GM23338 (cell line): ENCODE data around the gene MFN1. TPM values are rescaled to one million over a fixed set of nuclear protein-coding genes. Genes with fewer than 3 reads are reported as not detected.
A peak's percentile ranks its signal among the peaks of the same experiment; 100 is the strongest.

Experiments used
- ATAC-seq: fragments of 200-7000 bp; cut with Tn5 transposase; 3 replicates; pipeline ENCODE4 v1.9.1; 2020
- DNase-seq: peaks from one replicate; pipeline ENCODE4 v3.0.0-alpha.2; 2015; ENCODE audit warnings: low spot score
- H2AFZ ChIP-seq: fragments of 200-600 bp; sonication (generic); 2 replicates; pipeline ENCODE4 v1.8.0; 2016; ENCODE audit warnings: antibody characterized with exemption, mild to moderate bottlenecking, moderate library complexity
- H3F3A ChIP-seq: fragments of 200-600 bp; sonication (generic); replicated peaks from 2 replicates; pipeline ENCODE4 v1.8.0; 2017; ENCODE audit warnings: antibody characterized with exemption, mixed run types, low read depth
- H3K27ac ChIP-seq: fragments of 200-600 bp; sonication (generic); 2 replicates; pipeline ENCODE4 v1.6.1; 2016; ENCODE audit warnings: low read depth
- H3K27me3 ChIP-seq: fragments of 200-600 bp; sonication (generic); 2 replicates; pipeline ENCODE4 v1.8.0; 2016; ENCODE audit warnings: mild to moderate bottlenecking, mixed run types, moderate library complexity; ENCODE audit not compliant: insufficient read depth
- H3K36me3 ChIP-seq: fragments of 200-600 bp; sonication (generic); 2 replicates; pipeline ENCODE4 v1.8.0; 2016; ENCODE audit warnings: mild to moderate bottlenecking; ENCODE audit not compliant: insufficient read depth
- H3K4me1 ChIP-seq: fragments of 200-600 bp; sonication (generic); 2 replicates; pipeline ENCODE4 v1.8.0; 2016; ENCODE audit warnings: mild to moderate bottlenecking, moderate library complexity; ENCODE audit not compliant: insufficient read depth
- H3K4me2 ChIP-seq: fragments of 200-600 bp; sonication (generic); 2 replicates; pipeline ENCODE4 v1.7.1; 2017; ENCODE audit warnings: mixed run types
- H3K4me3 ChIP-seq: fragments of 200-600 bp; sonication (generic); 2 replicates; pipeline ENCODE4 v1.6.1; 2016; ENCODE audit warnings: mixed run types
- H3K79me2 ChIP-seq: fragments of 200-600 bp; sonication (generic); replicated peaks from 2 replicates; pipeline ENCODE4 v1.8.0; 2017; ENCODE audit warnings: mild to moderate bottlenecking; ENCODE audit not compliant: insufficient read depth
- H3K9me2 ChIP-seq: fragments of 200-600 bp; sonication (generic); 2 replicates; pipeline ENCODE4 v1.8.0; 2017; ENCODE audit not compliant: insufficient read depth
- H4K20me1 ChIP-seq: fragments of 200-600 bp; sonication (generic); replicated peaks from 2 replicates; pipeline ENCODE4 v1.8.0; 2017; ENCODE audit warnings: mild to moderate bottlenecking; ENCODE audit not compliant: insufficient read depth
- H3K27ac Mint-ChIP-seq: 2 replicates; pipeline ENCODE4 v1.8.0; 2020; ENCODE audit warnings: inconsistent platforms, mild to moderate bottlenecking, moderate library complexity, mixed read lengths
- H3K27me3 Mint-ChIP-seq: 3 replicates; pipeline ENCODE4 v1.8.0; 2022; ENCODE audit warnings: low read depth, mild to moderate bottlenecking, moderate library complexity, mixed read lengths, inconsistent platforms; ENCODE audit not compliant: insufficient read depth, poor library complexity
- H3K36me3 Mint-ChIP-seq: 3 replicates; pipeline ENCODE4 v1.8.0; 2021; ENCODE audit warnings: low read depth, mild to moderate bottlenecking, inconsistent platforms, moderate library complexity, mixed read lengths
- H3K4me1 Mint-ChIP-seq: 3 replicates; pipeline ENCODE4 v1.8.0; 2020; ENCODE audit warnings: mild to moderate bottlenecking, inconsistent platforms, mixed read lengths
- H3K4me3 Mint-ChIP-seq: 3 replicates; pipeline ENCODE4 v1.8.0; 2021; ENCODE audit warnings: moderate library complexity, mild to moderate bottlenecking, inconsistent platforms, mixed read lengths
- H3K9me3 Mint-ChIP-seq: 3 replicates; pipeline ENCODE4 v1.8.0; 2020; ENCODE audit warnings: moderate library complexity, mild to moderate bottlenecking, inconsistent platforms, mixed read lengths
- CREB1 ChIP-seq: fragments of 250-450 bp; sonication (Bioruptor Pico); IDR thresholded peaks from 2 replicates; pipeline ENCODE4 v1.5.0; 2020; ENCODE audit warnings: low read depth, mild to moderate bottlenecking, moderate library complexity
- CTCF ChIP-seq, 2 experiments: fragments of 200-600 bp in 1 of 2; sonication (generic) in 1 of 2; conservative IDR thresholded peaks; 2 replicates each; pipeline versions ENCODE4 v1.5.1 to v1.6.1; 2016 to 2017; ENCODE audit warnings: antibody characterized with exemption in 2 of 2, low read depth in 2 of 2, mild to moderate bottlenecking in 2 of 2, moderate library complexity in 1 of 2
- ETS1 ChIP-seq: IDR thresholded peaks from 2 replicates; pipeline ENCODE4 v1.6.1; 2016; ENCODE audit warnings: antibody characterized with exemption
- ZNF114 ChIP-seq: fragments of 250-450 bp; sonication (Bioruptor Pico); IDR thresholded peaks from 2 replicates; pipeline ENCODE4 v1.5.0; 2020; ENCODE audit warnings: mild to moderate bottlenecking, moderate library complexity
- polyA plus RNA-seq: library from polyadenylated mRNA; unstranded; fragments of >200 nt; fragmentation: Nextera tagmentation; extraction: Ambion mirVana; gene quantifications from 2 replicates; pipeline ENCODE4 v1.2.1, GENCODE V29; 2016
- total RNA-seq: library from RNA; depleted of rRNA; stranded (reverse); fragments of >200 nt; shearing (Covaris generic); gene quantifications from 2 replicates; pipeline ENCODE4 v1.2.3, GENCODE V29; 2014; rRNA removed

The MFN1 gene
- total and polyA plus RNA-seq, 2 experiments from 2014 or later, result 16.1 to 36.2 TPM

GRCh38 chr3:179438841-179439240, 91.3 kb downstream of the MFN1 start:
- no peak overlapping the region for H3K4me3 ChIP-seq

More at GRCh38 chr3:179438841-179439240, 91.3 kb downstream of the MFN1 start:
- no peaks in the 10 kb centered on the region for H3K27me3 ChIP-seq
- Mint-ChIP-seq H3K4me1 (peaks cover 20% of the 10 kb centered on the region), H3K4me3 (no peak overlapping the region), H3K36me3 (no peaks in the 10 kb centered on the region), H3K27ac (peak overlapping the region; percentile 45; the same call in 1 of the 2 replicates), H3K27me3 (peaks cover 3% of the 10 kb centered on the region), H3K9me3 (no peaks in the 10 kb centered on the region)
- ATAC-seq (peak; percentile 77), DNase-seq (peak; percentile 66)
- H3K79me2 ChIP-seq, result peaks cover 5% of the 10 kb centered on the region; the same call in 1 of the 2 replicates
- no peaks in the 10 kb centered on the region for H3F3A ChIP-seq
- peak overlapping the region; percentile 64 for H3K4me2 ChIP-seq
- no peaks in the 10 kb centered on the region for H4K20me1 ChIP-seq
- no peaks in the 10 kb centered on the region for H3K9me2 ChIP-seq
- H2AFZ ChIP-seq, result peak overlapping the region; percentile 5; the same call in 1 of the 2 replicates
- H3K27ac ChIP-seq, result no peak overlapping the region
- H3K36me3 ChIP-seq, result no peaks in the 10 kb centered on the region
- H3K4me1 ChIP-seq, result peaks cover 13% of the 10 kb centered on the region
- no peak for TF ChIP-seq CREB1 (CRISPR knock-in tag)
- no peak for TF ChIP-seq ETS1
- TF ChIP-seq CTCF (conservative IDR thresholded peaks at IDR 0.05; ENCODE audit: low read depth in 2 of 2), result no peak
- TF ChIP-seq ZNF114 (CRISPR knock-in tag), result no peak

Other genes starting within 250 kb of the MFN1 start
- 12.3 and 13.4 TPM in 2 replicates for gene PIK3CA, start 199.4 kb upstream of the MFN1 start, total RNA-seq
- 5.0 and 5.1 TPM in 2 replicates for gene PIK3CA, start 199.4 kb upstream of the MFN1 start, polyA plus RNA-seq
- gene KCNMB3, start 96.6 kb upstream of the MFN1 start, total RNA-seq, result 0.58 and 1.3 TPM in 2 replicates
- gene KCNMB3, start 96.6 kb upstream of the MFN1 start, polyA plus RNA-seq, result 3.3 and 3.8 TPM in 2 replicates
- 58.3 and 62.8 TPM in 2 replicates for gene ZNF639, start 24.7 kb upstream of the MFN1 start, total RNA-seq
- 30.0 and 33.6 TPM in 2 replicates for gene ZNF639, start 24.7 kb upstream of the MFN1 start, polyA plus RNA-seq
- 28.4 and 29.6 TPM in 2 replicates for gene GNB4, start 103.8 kb downstream of the MFN1 start, total RNA-seq
- gene GNB4, start 103.8 kb downstream of the MFN1 start, polyA plus RNA-seq, result 8.5 and 11.3 TPM in 2 replicates
- gene ACTL6A, start 215.2 kb downstream of the MFN1 start, total RNA-seq, result 117 and 205 TPM in 2 replicates
- gene ACTL6A, start 215.2 kb downstream of the MFN1 start, polyA plus RNA-seq, result 125 and 152 TPM in 2 replicates